Measurements from ENCODE around the gene TRIM50.

- TF ChIP-seq EZH2phosphoT487 (IDR thresholded peaks at IDR 0.05; ENCODE audit: insufficient read depth, low read depth): no peak
- no peak for TF ChIP-seq EZH2 (IDR thresholded peaks at IDR 0.05; ENCODE audit: insufficient read depth, poor library complexity, severe bottlenecking)
Measured at GRCh38 chr7:73356159-73356558, 28.3 kb upstream of the TRIM50 start.

Data from GM23248 (cell line).